ENCODE measurements around the gene NOX3.

GRCh38 chr6:155424181-155424580, 31.5 kb downstream of the NOX3 start:
- TF ChIP-seq CTCF (IDR thresholded peaks at IDR 0.05) (no peak), EZH2 (IDR thresholded peaks at IDR 0.05; ENCODE audit: borderline replicate concordance, insufficient read depth, low read depth, low read length, poor library complexity, severe bottlenecking) (no peak)

Measured in B cell (primary cell).